HG02970 (cell line): ENCODE results near the gene RAP2A.

Experiments
- ATAC-seq: cut with Tn5 transposase; IDR thresholded peaks from one replicate; pipeline ENCODE4 v1.9.1; 2021; ENCODE audit warnings: mild to moderate bottlenecking, moderate library complexity, moderate number of reproducible peaks; ENCODE audit not compliant: unreplicated experiment, low FRiP score

RAP2A gene

DNA sequence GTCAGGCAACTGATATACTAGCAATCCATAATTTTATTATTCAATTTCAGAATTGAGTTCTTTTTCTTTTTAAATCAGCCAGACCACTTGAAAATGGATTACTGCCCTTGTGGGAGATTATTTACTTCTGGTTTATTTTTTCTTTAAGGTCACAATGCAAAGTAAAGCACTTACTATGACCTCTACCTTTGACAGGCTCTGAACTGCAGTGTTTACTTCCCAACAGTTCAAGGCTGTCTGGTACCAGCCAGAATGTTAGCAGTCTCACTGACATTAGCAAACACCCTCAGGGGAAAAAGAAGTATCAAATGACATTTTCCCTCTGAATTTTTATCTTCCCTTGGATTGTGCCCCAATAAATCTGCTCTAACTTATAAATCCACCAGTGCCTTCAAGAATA is 57.5 kb downstream of the RAP2A start:
- no peak for ATAC-seq

- ATAC-seq: no peak
Observed at GRCh38 chr13:97492257-97492656, 58.3 kb downstream of the RAP2A start.

DNA sequence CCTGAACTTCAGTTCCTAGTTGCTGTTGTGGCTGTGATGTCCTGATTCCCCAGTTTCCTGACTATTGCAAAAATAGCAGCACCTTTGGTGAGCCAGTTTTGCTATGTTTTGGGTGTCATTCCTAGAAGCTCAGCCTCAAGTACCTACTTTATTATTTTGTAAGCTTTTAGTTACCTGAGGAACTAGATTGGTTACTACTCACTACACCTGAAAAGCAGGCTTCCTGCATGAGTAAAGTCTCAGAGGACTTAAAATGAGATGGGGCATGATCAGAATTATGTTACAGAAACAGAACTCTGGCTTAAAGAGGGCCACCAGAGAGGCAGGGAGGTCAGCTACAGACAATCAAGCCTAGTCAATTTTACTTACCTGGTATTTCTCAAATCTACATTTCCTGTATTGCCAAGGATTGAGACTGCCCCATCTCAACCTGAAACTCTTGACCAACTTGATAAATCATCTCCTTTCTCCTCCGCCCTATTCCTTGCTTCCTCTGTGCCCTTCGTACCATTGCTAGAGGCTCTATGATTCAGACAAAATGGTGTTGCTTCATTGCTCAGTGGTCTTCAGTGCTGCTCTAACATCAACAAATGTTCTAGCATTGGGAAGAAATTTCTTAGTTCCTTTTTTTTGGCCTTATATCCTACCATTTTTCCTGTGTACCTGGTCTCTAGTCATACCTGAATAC is 58.9 kb downstream of the RAP2A start:
- ATAC-seq: no peak

DNA sequence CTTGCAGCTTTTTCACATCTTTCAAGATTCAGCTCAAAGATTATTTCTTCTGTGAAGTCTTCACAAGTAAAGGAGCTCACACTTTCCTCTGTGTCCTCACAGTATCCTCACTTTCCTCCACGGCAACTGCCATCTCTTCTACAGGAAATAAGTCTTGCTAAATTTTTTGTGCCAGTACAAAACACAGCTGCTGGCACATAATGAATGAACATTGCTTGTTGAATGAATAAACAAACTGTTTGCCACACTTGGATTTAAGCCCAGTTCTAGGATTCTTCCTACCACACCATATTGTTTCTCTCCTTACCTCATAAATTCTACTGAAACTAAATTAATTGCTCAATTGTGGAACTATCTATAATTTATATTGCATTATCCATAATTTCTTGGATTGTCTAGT is 59.5 kb downstream of the RAP2A start:
- ATAC-seq: no peak

DNA sequence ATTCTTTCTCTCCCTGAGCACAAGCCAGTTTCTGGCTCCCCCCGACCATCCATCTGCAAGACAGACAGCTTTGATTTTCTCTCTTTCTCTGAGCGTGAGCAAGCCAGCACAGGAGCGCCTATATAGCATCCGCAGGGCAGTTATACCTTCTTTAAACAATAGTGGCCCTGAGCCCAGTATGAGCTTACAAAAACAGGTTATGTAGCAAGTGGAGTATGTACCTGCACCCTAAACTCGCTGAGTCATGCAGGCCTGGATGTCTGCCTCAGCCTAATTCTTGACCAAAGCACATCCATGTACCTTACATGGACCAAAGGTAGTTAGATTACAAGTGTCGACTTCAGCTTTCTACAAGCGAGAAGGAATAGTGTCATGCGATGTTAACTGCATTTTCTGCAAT is 61.7 kb downstream of the RAP2A start:
- ATAC-seq: no peak

DNA sequence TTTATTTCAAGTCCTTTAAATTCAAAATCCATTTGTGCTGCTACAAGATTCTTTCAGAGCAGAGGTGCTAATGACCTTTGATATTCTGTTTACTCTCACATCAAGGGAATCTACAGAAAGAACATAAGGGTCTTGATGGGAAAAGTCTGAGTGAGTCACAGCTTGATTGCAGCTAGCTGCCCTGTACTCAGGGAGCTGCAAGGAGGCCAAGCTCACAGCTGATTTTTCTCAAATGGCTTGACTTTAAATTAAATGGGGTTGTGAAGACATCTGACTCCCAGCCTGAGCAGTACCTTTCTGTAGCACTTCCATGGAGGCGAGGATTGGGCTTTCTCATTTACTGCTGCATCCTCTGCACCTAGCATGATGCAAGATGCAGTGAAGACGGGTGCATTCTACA is 62.5 kb downstream of the RAP2A start:
- no peak for ATAC-seq

DNA sequence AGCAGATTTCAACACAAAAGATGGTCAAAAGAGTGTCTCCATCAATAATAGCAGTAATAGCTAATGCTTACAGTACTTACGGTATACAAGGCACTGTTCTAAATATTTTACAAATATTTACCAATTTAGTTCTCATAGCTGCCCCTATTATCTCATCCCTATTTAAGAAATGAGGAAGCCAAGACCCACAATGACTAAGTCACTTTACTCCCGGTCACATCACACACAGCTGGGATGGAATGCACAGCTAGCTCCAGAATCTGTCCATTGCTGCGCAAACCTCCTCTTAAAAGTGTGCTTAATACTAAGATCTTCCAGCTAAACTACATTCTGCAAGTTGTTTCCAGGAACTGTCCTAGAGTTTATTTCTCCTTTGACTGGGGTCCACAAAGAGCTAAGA is 63.4 kb downstream of the RAP2A start:
- ATAC-seq: no peak

DNA sequence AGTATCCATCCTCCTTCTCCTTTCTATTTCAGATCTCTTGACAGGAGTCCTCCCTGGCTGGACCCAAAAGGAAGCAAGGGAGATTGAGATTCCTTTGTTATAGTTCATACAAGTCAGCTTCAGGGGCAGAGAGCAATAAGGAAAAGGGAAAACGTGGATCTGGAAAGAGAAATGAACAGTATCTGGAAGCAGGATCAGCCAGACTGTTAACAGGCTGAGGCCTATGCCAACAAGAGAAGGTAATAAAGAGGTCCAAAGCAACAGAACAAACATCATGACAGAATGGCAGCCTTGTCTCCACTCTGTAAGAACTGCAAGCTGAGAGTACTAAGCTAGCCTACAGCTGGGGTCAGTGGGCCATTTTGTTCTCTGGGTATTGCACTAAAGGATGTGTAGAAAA is 64.5 kb downstream of the RAP2A start:
- ATAC-seq: no peak

GRCh38 chr13:97499181-97499580 is 65.2 kb downstream of the RAP2A start:
- ATAC-seq: no peak

DNA sequence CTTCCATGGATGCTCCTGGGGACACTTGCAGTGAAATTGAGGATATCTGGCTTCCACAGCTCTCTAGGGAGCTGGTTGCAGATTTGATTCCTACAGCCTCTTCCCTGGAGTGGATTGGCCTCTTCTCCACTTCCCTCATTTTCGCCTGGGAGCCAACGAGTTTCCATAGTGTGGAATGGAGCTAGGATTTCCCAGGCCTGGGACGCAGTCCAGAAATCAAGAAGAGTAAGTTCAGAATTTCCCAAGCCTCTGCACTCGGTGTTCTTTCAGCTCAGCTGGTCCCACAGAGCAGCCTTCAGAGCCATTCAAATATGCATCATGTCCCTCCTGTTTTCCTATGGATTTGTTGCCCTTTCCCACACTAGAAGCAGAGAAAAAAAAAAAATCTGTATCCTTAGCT is 68.2 kb downstream of the RAP2A start:
- ATAC-seq: no peak

DNA sequence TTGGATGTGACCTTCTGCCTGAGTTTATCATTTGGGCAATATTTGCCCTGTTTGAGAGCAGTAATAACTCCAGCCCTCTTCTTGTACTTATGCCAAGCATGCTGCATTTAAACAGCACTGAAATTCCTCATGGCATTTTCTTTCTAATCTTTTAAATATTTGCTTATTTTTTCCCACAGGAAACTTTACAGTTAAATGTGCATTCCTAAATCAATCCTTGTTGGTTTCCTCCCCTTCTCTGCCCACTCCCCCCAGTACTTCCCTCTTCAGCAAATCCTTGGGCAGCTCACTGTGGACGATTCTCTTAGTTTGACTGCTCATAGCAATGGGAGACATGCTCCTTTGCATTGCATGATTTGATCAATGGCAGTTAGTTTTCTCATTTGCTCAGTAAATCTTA is 68.7 kb downstream of the RAP2A start:
- no peak for ATAC-seq

DNA sequence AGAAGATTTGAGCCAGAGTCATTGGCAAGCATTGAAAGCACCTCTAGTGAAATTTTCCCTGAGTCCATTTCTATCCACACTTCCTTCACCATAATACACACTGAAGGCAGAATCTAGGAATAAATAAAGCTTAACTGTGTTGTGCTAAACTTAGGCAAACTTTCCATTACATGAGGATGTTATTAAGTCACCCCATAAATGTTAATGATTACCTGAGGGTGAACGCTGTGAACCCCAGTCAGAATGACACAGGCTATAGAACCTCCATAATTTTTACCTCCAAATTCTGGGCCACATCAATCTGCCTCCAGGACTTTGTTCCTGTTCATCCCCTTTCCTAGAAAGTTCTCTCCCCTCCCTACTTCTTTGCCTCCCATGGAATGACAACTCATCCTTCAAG is 71.0 kb downstream of the RAP2A start:
- ATAC-seq: no peak

- ATAC-seq: no peak
Observed at GRCh38 chr13:97506511-97506910, 72.5 kb downstream of the RAP2A start.

DNA sequence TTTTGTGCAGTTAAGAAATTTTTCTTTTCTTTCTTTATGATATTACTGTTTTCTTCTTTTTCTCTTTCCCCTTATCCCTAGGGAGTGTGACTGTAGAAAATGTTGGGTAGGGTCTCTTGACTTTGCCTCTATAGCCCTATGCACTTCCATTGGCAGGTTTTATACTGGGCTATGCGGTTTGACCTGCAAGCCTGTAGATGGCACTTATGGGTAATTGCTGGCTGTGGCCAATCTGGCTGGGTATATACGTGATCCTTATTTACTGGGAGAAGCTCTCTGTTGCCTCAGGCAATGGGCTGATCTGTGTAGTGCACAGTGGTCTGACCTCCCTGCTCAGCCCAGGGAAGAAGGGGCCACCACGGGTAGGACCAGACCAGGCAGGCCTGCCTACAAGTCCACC is 78.8 kb downstream of the RAP2A start:
- ATAC-seq: no peak

DNA sequence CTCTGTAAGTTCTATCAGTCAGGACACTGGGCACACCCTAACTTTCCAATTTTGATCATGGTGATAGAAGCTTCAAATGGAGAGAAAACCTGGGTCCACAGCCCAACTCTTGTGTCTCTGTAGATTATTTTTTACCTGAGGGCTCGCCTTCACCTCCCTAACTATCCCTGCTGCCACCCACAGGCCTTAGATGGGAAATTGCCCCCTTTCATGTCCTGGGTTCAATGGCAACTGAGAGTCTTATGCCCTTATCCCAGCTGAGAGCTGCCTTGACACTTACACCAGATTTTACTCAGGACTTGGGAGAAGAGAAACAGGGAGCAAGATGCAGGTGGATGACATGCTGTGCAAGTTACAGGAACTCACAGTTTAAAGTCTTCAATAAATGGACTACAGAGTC is 81.7 kb downstream of the RAP2A start:
- no peak for ATAC-seq

GRCh38 chr13:97517967-97518366 is 84.0 kb downstream of the RAP2A start:
- no peak for ATAC-seq
